Measurements from ENCODE around the gene METRNL. TPM values are rescaled to one million over a fixed set of nuclear protein-coding genes. Genes with fewer than 3 reads are reported as not detected.
"Not testable (repeated sequence)": the region's sequence is repeated elsewhere in the genome, so short reads cannot be mapped to it uniquely, and the experiment has no call there.

METRNL gene
- total RNA-seq, 1 experiment from 2014 or later = 27.8 TPM

DNA sequence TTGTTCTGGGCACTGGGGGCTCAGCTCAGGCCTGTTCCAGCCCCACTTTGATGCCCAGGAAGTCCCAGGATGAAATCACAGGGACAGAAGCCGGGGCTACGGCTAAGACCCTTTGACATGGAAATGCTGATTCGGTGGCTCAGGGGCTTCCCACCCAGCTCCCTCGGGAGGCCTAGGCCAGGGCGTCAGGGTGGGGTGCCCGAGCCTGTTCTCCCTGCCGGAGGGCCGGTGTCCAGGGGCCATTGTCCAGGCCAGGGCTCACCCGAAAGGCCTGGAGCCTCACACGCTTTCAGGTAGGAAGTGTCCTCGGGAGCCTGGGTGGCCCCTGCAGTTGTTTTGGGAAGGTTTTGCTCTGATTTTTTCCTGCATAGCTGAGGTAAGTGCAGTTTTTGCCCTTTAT is 34.0 kb downstream of the METRNL start:
- in situ Hi-C loops (cut with HindIII; ENCODE audit: low sequenced_read_pairs) = no loop called here

DNA sequence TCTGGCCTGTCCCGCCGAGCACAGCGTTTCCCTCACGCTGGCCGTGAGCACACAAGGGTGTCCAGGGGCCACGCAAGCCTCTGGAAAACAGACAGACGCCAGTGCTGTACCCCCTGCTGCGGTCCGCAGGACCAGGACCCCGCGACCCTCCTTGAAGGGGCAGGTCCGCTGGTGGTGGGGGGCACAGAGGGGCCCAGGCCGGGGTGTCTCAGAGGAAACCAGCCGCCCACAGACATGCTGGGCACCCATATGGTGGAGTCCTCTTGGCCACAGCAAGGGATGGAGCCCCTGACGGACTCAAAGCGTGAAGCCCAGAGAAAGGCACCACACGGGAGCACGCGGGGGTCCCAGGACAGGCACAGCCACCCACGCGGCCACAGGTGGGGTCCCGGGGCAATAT is 34.4 kb downstream of the METRNL start:
- in situ Hi-C loops (cut with HindIII; ENCODE audit: low sequenced_read_pairs) = no loop called here
- DNase-seq (ENCODE audit: low spot score) = no peak

More for the DNA sequence above, 34.0 kb downstream of the METRNL start:
- DNase-seq (ENCODE audit: low spot score) = no peak

DNA sequence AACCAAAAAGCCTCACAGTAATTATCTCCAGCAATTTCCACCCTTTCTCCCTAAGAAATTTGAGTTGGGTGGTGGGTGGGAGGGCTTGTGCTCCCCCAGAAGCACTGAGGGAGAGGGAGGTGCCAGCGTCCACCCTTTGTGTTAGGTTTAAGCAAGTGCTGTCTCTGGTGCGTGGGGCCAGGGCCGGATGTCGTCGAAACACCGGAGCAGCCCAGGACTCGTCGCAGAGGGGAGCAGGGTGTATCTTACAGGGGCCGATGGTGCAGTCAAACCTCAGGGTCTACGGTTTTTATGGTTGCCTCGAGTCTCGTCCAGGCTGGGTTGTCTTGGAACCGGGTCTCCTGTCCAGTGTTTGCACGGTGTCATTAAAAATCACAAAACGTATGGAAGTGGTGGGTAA is 35.3 kb downstream of the METRNL start:
- no peak for DNase-seq (ENCODE audit: low spot score)
- in situ Hi-C loops (cut with HindIII; ENCODE audit: low sequenced_read_pairs) = no loop called here

DNA sequence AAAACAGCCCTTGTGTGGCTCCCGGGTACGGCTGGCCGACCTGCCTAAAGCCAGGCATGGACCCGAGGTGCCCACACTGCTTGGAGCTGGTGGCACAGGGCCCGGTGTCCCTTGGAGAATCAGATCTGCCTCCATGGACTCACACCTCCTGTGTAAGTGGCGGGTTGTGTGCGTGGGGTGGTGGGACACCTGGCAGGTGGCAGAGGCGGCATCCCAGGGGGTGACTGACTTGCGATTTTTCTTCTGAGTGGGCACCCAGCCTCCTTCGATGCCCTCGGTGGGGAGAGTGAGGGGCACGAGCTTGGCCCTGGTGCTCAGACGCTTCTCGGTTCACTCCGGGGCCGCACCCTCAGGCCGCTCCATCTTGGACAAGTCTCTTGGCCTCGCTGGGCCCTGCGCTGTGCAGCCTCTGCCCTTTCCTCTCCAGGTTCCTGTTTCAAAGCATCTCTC is 35.8 kb downstream of the METRNL start:
- in situ Hi-C loops (cut with HindIII; ENCODE audit: low sequenced_read_pairs) = no loop called here
- DNase-seq (ENCODE audit: low spot score) = no peak

DNA sequence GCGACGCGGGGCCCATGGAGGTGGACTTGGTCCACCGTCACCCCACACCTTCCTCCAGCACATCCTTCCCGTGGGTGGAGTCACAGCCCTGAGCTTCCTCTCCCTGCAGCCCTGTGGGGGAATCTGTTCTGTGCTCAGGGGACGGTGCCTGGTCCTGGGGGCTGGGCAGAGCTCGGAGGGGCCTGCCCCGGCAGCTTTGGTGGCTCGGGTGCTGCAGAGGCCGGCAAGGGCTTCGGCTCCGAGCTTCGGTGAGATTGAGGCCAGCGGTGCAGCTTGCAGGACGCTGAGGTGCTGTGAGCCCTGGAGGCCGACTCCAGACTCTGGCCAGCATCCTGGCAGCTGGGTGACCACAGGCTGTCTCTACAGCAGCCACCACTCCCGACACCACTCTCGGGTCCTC is 36.4 kb downstream of the METRNL start:
- in situ Hi-C loops (cut with HindIII; ENCODE audit: low sequenced_read_pairs) = no loop called here

DNA sequence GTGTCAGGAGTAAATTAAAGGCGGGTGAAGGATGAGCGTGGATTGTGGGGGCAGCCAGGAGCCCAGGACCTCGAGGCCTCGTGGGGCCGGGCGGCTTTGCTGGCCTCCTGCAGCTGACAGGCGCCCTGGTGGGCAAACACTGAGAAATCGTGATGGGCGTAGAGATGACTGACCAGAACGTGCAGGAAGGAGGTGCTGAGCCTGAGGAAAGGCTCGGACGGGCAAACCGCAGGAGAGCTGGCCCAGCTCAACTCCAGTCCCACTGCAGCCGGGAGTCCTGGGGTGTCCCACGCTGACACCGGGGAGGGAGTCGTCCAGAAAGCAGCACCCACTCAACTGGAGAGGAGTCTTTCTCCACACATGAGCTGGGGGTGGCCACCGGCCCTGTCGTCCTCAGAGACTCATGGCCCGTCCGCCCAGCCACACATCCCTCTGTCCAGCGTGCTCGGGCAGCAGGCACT is 36.9 kb downstream of the METRNL start:
- in situ Hi-C loops (cut with HindIII; ENCODE audit: low sequenced_read_pairs) = no loop called here
- no peak for DNase-seq (ENCODE audit: low spot score)

More for the DNA sequence above, 36.4 kb downstream of the METRNL start:
- no peak for DNase-seq (ENCODE audit: low spot score)

DNA sequence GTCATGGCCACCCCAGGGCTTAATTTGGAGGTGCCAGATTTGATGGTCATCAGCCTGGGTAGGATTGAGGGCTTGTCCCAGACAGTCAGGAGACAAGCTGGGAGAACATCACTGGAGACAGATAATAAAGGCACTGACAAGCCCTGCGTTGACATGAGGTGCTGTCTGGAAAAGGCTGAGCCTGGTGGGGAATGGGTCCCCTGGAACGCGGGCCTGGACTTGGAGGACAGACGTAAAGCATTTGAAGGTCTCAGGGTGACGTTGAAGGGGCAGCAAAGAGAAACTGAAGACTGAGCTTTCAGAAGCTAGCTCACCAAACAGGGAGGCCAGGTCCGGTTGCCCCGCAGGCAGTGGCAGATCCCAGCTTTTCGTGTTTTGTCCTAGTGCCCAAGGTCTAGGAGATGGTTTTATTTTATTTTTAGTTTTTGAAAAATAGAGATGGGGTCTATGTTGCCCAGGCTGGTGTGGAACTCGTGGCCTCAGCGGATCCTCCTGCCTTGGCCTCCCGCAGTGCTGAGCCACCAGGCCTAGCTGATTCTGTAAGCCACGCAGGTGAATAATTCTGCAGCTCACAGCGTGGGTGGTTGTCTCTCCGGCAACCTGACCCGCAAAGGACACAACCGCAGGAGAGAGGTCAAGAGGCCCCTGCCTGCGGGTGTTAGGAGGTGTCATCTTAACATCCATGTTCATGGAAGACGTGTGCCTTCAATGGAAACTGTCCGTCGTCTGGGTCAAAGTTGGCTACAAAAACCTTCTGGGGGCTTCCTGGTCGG is 37.6 kb downstream of the METRNL start:
- DNase-seq (ENCODE audit: low spot score) = no peak
- in situ Hi-C loops (cut with HindIII; ENCODE audit: low sequenced_read_pairs) = no loop called here

DNA sequence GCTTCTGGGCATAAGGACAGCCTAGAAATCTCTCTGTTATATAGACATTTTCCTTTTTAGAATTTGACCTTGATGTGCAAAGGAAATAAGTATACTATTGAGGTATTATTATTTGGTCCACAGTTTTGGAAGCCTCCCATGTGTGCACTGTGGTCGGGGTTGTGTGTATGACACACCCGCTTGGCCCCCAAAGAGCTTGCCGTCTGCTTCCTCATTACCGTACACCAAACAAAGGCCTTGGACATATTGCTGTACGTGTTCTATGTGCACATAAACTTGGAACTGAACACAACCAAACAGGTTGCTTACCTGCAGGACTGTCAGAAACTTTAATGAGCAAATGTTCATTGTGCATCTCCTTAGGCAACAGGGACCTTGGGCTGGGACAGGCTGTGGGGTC is 38.2 kb downstream of the METRNL start:
- in situ Hi-C loops (cut with HindIII; ENCODE audit: low sequenced_read_pairs) = no loop called here
- no peak for DNase-seq (ENCODE audit: low spot score)

DNA sequence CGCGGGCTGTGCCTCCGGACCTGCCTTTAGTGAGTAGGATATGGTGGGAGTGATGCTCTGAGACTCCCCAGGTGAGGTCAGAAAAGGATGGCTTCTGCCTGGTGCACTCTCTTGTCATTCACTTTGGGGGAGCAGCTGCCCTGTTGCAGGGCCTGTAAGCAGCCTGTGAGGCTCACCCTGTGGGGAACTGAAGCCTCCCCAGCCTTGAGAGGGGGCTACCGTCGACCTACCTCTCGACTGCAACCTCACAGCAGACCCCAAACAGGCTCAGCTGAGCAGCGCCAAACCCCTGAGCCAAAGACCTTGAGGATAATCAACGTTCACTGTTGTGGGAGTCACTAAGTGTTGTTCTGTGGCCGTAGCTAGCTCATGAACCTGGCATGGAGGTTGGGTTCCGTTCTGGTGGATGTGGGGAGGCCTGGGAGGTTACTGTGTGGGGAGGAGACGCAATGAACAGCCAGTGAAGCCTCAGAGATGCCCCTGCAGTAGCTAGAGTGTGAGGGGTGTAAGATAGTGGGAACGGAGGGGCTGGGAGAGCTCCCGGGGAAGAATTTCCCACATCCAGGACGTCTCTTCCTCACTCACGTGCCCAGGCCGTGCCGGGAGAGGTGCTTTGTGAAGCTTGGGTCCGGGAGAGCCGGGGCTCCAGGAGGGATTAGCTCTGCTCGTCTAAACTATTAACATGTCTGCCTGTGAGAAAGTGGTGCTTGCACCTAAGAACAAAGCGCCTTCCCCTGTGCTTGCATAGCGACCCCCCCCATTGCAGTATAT is 38.8 kb downstream of the METRNL start:
- DNase-seq (ENCODE audit: low spot score) = no peak
- in situ Hi-C loops (cut with HindIII; ENCODE audit: low sequenced_read_pairs) = no loop called here

DNA sequence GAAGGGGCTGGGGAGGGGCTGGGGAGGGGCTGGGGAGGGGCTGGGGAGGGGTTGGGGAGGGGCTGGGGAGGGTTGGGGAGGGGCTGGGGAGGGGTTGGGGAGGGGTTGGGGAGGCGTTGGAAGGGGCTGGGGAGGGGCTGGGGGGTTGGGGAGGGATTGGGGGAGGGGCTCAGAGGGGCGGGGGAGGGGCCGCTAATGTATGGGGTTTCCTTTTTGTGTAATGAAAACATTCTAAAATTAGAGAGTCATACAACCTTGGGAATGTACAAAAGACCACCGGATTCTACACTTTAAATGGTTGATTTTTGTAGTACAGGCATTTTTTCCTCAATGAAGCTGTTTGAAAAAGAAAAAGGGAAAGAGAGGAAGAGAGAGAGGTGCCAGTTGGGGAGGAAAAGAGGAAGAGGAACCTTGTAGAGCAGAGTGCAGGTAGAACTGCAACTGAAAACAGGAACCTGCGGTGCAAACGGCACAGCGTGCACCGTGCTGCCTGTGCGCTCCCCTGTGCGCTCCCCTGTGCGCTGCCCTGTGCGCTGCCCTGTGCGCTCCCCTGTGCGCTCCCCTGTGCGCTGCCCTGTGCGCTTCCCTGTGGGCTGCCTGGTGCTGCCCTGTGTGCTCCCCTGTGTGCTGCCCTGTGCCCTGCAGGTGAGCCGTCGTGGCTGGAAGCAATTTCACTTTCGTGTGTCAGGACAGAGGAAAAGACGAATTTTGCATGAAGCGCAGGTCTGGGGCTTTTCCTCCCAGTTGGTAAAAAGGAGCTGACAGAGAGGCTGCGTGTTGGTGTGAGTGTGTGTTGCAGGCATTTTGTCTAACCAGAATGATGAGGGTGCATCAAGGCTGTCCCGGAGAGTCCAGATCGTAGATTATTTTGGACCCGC is 40.8 kb downstream of the METRNL start:
- DNase-seq (ENCODE audit: low spot score) = peak; percentile 55
- in situ Hi-C loops (cut with HindIII; ENCODE audit: low sequenced_read_pairs) = no loop called here

DNA sequence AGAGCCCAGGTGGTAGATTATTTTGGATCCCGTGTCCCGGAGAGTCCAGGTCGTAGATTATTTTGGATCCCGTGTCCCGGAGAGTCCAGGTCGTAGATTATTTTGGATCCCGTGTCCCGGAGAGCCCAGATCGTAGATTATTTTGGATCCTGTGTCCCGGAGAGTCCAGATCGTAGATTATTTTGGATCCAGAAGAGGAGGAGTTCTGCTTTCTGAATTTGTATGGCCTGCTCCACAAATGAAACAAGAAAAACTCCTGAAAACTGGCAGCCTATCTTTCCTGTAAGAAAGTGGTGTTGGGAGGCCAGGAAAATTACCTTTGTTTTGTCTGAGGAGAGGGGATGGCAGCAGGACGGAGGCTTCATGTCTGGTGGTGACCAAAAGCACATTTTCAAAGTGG is 42.1 kb downstream of the METRNL start:
- in situ Hi-C loops (cut with HindIII; ENCODE audit: low sequenced_read_pairs) = not testable (repeated sequence)

DNA sequence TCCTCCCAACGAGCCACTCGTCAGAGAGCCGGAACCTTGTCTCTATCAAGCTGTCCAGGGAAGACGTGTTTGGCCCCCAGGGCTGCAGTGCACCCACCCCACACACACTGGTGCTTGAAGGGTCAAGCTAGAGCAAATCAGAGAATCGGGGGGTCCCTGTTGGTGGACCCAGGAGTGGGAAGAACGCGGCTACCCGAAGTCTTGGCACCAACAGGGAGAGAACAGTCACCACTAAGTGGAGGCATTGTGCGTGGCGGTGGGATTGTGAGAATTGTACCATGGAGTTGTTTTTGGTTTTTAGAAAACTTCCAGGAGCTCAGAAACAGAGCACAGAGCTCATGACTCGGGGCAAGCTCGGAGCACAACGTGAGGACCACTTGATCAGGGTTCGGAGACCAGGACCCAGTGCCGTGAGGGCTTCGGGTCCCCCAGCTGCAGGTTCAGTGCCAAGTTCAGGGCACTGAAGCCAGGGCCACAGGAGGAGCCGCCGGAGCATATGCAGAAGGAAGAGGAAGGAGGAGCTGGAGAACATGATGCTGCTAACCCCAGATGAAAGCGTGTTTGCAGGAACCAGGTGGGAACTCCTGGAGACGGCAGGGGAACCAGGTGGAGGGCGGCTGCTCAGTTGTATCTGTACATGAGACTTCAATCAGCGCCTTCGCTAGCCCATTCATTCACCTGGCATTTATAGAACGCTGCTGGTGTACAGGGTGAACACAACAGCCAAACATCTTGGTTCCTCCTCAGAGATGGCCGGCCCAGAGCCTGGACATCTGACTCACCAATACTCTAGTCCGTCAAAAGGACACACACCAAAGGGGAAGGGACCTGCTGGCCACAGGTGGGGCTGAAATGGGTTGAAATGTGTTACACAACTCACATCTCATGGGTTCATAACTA is 42.8 kb downstream of the METRNL start:
- peak; percentile 30 for DNase-seq (ENCODE audit: low spot score)
- in situ Hi-C loops (cut with HindIII; ENCODE audit: low sequenced_read_pairs) = no loop called here

More for the DNA sequence above, 42.1 kb downstream of the METRNL start:
- DNase-seq (ENCODE audit: low spot score) = peak; percentile 69

DNA sequence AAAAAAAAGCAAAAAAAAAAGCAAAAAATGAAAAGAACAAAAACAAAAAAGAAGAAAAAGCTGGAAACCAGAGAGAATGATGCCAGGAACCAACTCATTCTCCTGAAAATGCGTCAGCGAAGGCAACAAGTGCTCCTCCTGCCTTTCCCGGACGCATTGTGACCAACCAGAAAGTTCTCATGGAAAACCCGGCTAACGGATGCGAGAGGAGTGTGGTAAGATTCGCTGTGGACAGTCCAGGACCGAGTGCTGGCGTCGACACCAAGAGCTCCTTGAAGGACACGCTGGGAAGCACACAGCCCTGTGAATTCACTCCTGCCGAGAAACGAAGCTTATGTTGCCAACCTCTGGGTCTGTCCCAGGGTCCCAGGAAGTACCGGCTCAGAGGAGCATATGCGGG is 43.4 kb downstream of the METRNL start:
- peak; percentile 73 for DNase-seq (ENCODE audit: low spot score)
- in situ Hi-C loops (cut with HindIII; ENCODE audit: low sequenced_read_pairs) = no loop called here

DNA sequence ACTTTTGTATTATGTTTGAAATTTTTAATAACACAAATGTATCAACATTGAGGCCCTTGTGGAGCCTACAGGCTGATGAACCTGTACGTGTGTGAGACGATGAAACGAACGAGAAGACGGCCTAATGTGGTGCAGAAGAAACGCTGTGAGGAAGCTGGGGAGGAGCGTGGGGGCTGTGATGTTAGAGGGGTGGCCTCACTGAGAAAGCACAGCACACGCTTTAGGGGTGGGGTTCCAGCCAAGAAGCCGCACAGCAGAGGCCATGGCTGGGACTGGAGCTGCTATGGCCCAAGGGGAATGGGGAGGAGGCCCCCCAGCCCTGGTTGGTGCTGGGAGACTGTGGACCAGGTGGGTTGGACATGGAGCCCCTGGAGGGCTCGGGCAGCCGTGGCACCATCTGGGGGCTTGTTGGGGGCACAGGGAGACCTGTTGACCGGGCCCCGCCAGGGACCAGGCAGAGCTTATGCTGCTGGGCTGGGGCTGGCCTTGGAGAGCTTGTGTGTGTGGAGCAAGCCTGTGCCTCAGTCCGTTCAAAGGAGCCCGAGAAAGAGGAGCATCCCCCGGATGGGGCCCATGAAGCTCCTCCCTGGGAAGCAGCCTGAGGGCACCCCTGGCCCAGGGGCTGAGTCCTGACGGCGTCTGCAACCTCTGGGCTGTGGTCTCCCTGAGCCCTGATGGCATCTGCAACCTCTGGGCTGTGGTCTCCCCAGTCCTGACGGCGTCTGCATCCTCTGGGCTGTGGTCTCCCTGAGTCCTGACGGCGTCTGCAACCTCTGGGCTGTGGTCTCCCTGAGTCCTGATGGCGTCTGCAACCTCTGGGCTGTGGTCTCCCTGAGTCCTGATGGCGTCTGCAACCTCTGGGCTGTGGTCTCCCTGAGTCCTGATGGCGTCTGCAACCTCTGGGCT is 44.7 kb downstream of the METRNL start:
- DNase-seq (ENCODE audit: low spot score) = no peak

DNA sequence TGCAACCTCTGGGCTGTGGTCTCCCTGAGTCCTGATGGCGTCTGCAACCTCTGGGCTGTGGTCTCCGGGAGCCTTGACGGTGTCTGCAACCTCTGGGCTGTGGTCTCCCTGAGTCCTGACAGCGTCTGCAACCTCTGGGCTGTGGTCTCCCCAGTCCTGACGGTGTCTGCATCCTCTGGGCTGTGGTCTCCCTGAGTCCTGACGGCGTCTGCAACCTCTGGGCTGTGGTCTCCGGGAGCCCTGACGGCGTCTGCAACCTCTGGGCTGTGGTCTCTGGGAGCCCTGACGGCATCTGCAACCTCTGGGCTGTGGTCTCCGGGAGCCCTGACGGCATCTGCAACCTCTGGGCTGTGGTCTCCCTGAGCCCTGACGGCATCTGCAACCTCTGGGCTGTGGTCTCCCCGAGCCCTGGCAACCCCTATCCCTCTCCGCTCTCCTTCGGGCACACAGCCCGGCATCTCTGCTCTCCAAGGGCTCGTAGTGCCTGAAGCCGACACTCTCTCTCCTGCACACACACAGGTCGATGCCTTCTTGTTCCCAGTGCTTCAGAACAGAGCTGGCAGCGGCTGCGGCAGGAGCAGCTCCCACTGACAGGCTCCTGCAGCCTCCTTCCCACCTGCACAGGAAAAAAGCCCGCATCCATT is 45.6 kb downstream of the METRNL start:
- in situ Hi-C loops (cut with HindIII; ENCODE audit: low sequenced_read_pairs) = no loop called here
- DNase-seq (ENCODE audit: low spot score) = peak; percentile 72

More for the DNA sequence above, 44.7 kb downstream of the METRNL start:
- in situ Hi-C loops (cut with HindIII; ENCODE audit: low sequenced_read_pairs) = no loop called here

DNA sequence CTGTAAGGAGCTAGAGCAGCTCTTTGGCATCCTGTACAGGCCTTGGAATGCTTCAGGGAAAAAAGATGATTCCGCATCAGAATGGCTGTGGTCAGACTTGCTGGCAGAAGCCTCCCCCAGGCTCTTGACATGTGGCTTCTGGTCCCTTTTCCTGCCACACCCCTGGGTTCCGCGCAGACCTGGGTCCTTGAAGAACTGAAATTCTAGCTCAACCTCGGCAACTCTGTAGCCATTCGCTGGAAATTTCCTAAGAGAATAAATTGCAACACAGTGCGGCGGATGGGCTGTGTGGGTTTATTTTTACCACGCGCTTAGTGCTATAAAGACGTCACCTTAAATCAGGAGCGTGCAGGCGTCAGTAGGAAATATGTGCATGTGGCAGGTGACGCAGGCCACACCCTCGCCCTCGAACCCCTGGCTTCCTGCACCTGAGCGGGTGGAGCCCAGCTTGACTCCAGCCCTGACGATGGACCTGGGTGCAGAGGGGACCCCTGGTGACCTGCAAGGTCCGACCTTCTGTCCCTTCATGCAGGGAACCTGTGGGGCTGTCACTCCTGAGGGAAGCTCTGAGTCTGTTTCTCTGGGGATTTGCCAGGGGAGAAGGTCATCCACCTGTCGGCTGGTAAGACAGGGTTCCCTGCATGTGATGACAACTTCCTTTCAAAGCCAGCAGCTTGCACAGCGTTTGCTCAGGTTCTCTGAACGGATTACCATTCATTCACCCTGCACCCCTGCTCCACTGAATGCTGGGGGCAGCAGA is 46.3 kb downstream of the METRNL start:
- peak; percentile 29 for DNase-seq (ENCODE audit: low spot score)
- in situ Hi-C loops (cut with HindIII; ENCODE audit: low sequenced_read_pairs) = no loop called here
